K562 (cell line): ENCODE results near the gene CEP72. TPM values are rescaled to one million over a fixed set of nuclear protein-coding genes. Genes with fewer than 3 reads are reported as not detected.

Experiments
- BRCA1 ChIP-seq, 2 experiments: fragments of 450-650 bp in 1 of 2; sonication (generic) in 1 of 2; formaldehyde crosslinking in 1 of 2; IDR thresholded peaks; 2 replicates each; pipeline versions ENCODE4 v1.5.0 to v1.6.1; 2017 to 2020; ENCODE audit warnings: mild to moderate bottlenecking in 1 of 2, missing genetic modification reagents in 1 of 2
- EGR1 ChIP-seq: fragments of 450-650 bp; conservative IDR thresholded peaks from 2 replicates; pipeline ENCODE4 v1.6.1; 2017; ENCODE audit warnings: mild to moderate bottlenecking
- HCFC1 ChIP-seq: IDR thresholded peaks from 2 replicates; pipeline ENCODE4 v1.6.1; 2012; ENCODE audit warnings: low read depth, low read length, improper control_type of control experiment
- HDAC2 ChIP-seq: fragments of 450-650 bp; IDR thresholded peaks from 2 replicates; pipeline ENCODE4 v1.6.1; 2016; ENCODE audit warnings: mild to moderate bottlenecking
- HNRNPUL1 ChIP-seq: fragments of 200-400 bp; formaldehyde crosslinking; IDR thresholded peaks from 2 replicates; pipeline ENCODE4 v1.6.1; 2017; ENCODE audit warnings: low read length
- TEAD2 ChIP-seq: fragments of 450-650 bp; IDR thresholded peaks from 2 replicates; pipeline ENCODE4 v1.6.1; 2016; ENCODE audit warnings: missing genetic modification characterization, control low read depth, missing compliant biosample characterization
- ZBTB17 ChIP-seq: fragments of 450-650 bp; formaldehyde crosslinking; IDR thresholded peaks from 2 replicates; pipeline ENCODE4 v1.4.0; 2020; ENCODE audit warnings: mild to moderate bottlenecking
- ZFP36 ChIP-seq: fragments of 150-350 bp; IDR thresholded peaks from 2 replicates; pipeline ENCODE4 v1.6.1; 2018; ENCODE audit warnings: low read length, low read depth; ENCODE audit not compliant: partially characterized antibody
- ZFPM2 ChIP-seq: fragments of 250-450 bp; sonication (Bioruptor Pico); IDR thresholded peaks from 2 replicates; pipeline ENCODE4 v1.5.1; 2022; ENCODE audit warnings: mild to moderate bottlenecking
- ZKSCAN3 ChIP-seq: fragments of 250-450 bp; sonication (Bioruptor Pico); IDR thresholded peaks from 2 replicates; pipeline ENCODE4 v1.4.0; 2020
- ZNF282 ChIP-seq: sonication (generic); formaldehyde crosslinking; IDR thresholded peaks from 2 replicates; pipeline ENCODE4 v1.8.1; 2023; ENCODE audit warnings: missing genetic modification reagents
- ZNF431 ChIP-seq: sonication (generic); formaldehyde crosslinking; IDR thresholded peaks from 2 replicates; pipeline ENCODE4 v1.8.0; 2022; ENCODE audit warnings: mild to moderate bottlenecking, missing genetic modification reagents
- ZNF57 ChIP-seq: fragments of 450-650 bp; formaldehyde crosslinking; IDR thresholded peaks from 2 replicates; pipeline ENCODE4 v1.4.0; 2020; ENCODE audit warnings: mild to moderate bottlenecking, moderate library complexity
- polyA plus RNA-seq, 8 experiments: library from polyadenylated mRNA; depleted of rRNA in 4 of 8; stranded (reverse) in 5 of 8; unstranded in 3 of 8; fragments of >200 nt; fragmentation: Nextera tagmentation in 2 of 8; fragmentation: Illumina TruSeq in 1 of 8; extraction: Ambion mirVana in 2 of 8; extraction: Trizol in 1 of 8; gene quantifications; 2 replicates each; pipeline versions ENCODE4 v1.2.1 to v1.2.3, GENCODE V29; 2011 to 2014; ENCODE audit warnings: inconsistent platforms in 1 of 8, missing spikeins in 1 of 8
- total RNA-seq, 7 experiments: library from RNA; depleted of rRNA in 6 of 7; stranded (reverse); fragments of >200 nt in 6 of 7; fragmentation: Illumina TruSeq in 2 of 7; extraction: Trizol in 2 of 7; gene quantifications; 2 replicates each; pipeline versions ENCODE4 v1.2.1 to v1.2.3, GENCODE V29; 2011 to 2021; ENCODE audit warnings: low replicate concordance in 1 of 7
- TF ChIP-seq, protein P1 (sequence below): sonication (generic); formaldehyde crosslinking; IDR thresholded peaks from 2 replicates; pipeline ENCODE4 v1.8.0; 2022; ENCODE audit warnings: mild to moderate bottlenecking, missing genetic modification reagents
- TF ChIP-seq, protein P2 (sequence below): fragments of 250-450 bp; sonication (Bioruptor Pico); IDR thresholded peaks from 2 replicates; pipeline ENCODE4 v1.5.0; 2021; ENCODE audit warnings: mild to moderate bottlenecking, moderate library complexity
- TF ChIP-seq, protein P3 (sequence below): fragments of 250-450 bp; sonication (Bioruptor Pico); IDR thresholded peaks from 2 replicates; pipeline ENCODE4 v1.4.0; 2020; ENCODE audit warnings: borderline replicate concordance
- TF ChIP-seq, protein P4 (sequence below): fragments of 250-450 bp; sonication (Bioruptor Pico); IDR thresholded peaks from 2 replicates; pipeline ENCODE4 v1.5.0; 2022; ENCODE audit warnings: mild to moderate bottlenecking
- TF ChIP-seq, protein P5 (sequence below): IDR thresholded peaks from 3 replicates; pipeline ENCODE4 v1.6.1; 2011; ENCODE audit warnings: borderline replicate concordance, mild to moderate bottlenecking, moderate library complexity; ENCODE audit not compliant: insufficient read length; ENCODE audit errors: extremely low read depth

CEP72 gene
- total and polyA plus RNA-seq, 9 of the 15 experiments (the other 6 are each of a cell fraction or from before 2014, with no cell fraction given), result 0.89 to 38.1 (median 14.2) TPM

DNA sequence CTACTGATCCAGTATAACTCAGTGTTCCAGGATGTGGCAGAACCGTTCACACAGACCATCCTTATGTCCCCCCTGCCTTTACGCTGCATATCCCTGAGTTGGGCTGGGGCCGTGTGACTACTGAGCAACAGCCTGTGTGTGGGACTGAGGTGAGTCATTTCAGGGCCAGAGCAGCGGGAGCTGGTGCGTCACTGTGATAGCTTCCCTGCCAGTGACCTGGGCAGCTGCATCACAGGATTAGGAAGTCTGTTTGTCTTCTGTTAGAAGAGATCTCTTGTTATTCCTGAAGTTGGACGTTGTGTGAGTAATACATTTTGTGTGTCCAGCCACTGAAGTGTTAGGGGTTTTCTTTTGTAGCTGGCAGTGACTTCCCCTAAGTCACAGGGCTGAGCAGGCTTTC, 45.4 kb downstream of the CEP72 start (continued):
- TF ChIP-seq, protein P1, sequence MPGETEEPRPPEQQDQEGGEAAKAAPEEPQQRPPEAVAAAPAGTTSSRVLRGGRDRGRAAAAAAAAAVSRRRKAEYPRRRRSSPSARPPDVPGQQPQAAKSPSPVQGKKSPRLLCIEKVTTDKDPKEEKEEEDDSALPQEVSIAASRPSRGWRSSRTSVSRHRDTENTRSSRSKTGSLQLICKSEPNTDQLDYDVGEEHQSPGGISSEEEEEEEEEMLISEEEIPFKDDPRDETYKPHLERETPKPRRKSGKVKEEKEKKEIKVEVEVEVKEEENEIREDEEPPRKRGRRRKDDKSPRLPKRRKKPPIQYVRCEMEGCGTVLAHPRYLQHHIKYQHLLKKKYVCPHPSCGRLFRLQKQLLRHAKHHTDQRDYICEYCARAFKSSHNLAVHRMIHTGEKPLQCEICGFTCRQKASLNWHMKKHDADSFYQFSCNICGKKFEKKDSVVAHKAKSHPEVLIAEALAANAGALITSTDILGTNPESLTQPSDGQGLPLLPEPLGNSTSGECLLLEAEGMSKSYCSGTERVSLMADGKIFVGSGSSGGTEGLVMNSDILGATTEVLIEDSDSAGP (CRISPR knock-in tag), result no peak
- TF ChIP-seq BRCA1 (IDR thresholded peaks at IDR 0.05) (no peak), BRCA1 (CRISPR knock-in tag; IDR thresholded peaks at IDR 0.05) (no peak), ZKSCAN3 (CRISPR knock-in tag) (no peak), ZFPM2 (CRISPR knock-in tag) (no peak), ZNF431 (no peak), HDAC2 (peak; percentile 33; the same call in 1 of the 2 replicates), HCFC1 (no peak), ZNF282 (no peak), HNRNPUL1 (no peak), ZFP36 (no peak), ZNF57 (no peak), TEAD2 (no peak), EGR1 (peak; percentile 45), ZBTB17 (CRISPR knock-in tag) (no peak)
- TF ChIP-seq, protein P2, sequence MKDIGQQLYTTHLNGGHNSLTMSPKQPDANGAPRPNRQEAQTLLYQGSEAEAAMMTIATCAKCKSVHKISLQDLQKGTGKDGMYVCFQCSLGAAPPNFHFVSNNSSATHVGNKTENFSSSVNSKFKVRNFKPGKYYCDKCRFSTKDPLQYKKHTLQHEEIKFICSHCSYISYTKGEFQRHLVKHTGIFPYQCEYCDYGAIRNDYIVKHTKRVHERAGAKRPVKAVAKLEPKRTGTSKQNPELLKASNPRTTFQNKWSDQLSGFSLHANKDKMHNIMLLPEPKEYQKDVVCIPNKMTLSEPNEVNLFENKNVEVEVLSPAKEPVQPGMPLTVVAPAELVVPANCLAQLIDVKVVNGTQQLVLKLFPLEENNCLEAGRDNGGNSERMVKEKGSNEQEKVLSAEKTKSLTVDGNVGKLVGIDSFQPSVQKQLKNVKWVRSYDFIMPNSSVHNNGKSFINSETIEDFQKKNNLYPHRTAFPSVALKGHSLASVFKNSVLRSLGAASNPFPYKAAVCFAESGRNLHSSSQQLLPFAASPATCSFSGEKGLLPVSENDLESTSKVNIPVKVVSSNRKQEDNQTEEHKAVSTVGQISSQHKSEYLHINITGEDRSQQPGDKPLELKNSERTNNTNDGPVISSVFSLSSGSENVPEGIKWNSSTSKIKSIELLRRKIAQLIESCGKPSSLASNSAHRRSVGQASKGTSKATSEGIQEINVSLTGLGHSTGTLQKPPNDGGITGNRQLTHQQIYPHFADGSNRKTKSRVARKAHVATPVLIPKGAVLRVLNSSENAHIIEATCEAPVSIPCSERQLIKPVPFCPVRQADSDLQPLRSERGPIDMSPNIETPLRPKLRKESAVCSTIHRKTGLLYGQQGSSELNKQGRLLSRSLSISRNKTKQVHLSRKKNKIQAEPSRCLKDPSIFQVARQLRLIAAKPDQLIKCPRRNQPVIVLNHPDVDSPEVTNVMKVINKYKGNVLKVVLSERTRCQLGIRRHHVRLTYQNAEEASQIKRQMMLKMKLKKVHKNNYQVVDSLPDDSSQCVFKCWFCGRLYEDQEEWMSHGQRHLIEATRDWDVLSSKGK, result no peak
- TF ChIP-seq, protein P3, sequence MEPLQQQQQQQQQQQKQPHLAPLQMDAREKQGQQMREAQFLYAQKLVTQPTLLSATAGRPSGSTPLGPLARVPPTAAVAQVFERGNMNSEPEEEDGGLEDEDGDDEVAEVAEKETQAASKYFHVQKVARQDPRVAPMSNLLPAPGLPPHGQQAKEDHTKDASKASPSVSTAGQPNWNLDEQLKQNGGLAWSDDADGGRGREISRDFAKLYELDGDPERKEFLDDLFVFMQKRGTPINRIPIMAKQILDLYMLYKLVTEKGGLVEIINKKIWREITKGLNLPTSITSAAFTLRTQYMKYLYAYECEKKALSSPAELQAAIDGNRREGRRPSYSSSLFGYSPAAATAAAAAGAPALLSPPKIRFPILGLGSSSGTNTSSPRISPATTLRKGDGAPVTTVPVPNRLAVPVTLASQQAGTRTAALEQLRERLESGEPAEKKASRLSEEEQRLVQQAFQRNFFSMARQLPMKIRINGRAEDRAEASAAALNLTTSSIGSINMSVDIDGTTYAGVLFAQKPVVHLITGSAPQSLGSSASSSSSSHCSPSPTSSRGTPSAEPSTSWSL (CRISPR knock-in tag), result no peak
- TF ChIP-seq, protein P4, sequence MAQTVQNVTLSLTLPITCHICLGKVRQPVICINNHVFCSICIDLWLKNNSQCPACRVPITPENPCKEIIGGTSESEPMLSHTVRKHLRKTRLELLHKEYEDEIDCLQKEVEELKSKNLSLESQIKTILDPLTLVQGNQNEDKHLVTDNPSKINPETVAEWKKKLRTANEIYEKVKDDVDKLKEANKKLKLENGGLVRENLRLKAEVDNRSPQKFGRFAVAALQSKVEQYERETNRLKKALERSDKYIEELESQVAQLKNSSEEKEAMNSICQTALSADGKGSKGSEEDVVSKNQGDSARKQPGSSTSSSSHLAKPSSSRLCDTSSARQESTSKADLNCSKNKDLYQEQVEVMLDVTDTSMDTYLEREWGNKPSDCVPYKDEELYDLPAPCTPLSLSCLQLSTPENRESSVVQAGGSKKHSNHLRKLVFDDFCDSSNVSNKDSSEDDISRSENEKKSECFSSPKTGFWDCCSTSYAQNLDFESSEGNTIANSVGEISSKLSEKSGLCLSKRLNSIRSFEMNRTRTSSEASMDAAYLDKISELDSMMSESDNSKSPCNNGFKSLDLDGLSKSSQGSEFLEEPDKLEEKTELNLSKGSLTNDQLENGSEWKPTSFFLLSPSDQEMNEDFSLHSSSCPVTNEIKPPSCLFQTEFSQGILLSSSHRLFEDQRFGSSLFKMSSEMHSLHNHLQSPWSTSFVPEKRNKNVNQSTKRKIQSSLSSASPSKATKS (CRISPR knock-in tag), result no peak
- TF ChIP-seq, protein P5, sequence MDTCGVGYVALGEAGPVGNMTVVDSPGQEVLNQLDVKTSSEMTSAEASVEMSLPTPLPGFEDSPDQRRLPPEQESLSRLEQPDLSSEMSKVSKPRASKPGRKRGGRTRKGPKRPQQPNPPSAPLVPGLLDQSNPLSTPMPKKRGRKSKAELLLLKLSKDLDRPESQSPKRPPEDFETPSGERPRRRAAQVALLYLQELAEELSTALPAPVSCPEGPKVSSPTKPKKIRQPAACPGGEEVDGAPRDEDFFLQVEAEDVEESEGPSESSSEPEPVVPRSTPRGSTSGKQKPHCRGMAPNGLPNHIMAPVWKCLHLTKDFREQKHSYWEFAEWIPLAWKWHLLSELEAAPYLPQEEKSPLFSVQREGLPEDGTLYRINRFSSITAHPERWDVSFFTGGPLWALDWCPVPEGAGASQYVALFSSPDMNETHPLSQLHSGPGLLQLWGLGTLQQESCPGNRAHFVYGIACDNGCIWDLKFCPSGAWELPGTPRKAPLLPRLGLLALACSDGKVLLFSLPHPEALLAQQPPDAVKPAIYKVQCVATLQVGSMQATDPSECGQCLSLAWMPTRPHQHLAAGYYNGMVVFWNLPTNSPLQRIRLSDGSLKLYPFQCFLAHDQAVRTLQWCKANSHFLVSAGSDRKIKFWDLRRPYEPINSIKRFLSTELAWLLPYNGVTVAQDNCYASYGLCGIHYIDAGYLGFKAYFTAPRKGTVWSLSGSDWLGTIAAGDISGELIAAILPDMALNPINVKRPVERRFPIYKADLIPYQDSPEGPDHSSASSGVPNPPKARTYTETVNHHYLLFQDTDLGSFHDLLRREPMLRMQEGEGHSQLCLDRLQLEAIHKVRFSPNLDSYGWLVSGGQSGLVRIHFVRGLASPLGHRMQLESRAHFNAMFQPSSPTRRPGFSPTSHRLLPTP, result no peak
